ENCODE measurements around the gene TMEM43.

The TMEM43 gene

DNA sequence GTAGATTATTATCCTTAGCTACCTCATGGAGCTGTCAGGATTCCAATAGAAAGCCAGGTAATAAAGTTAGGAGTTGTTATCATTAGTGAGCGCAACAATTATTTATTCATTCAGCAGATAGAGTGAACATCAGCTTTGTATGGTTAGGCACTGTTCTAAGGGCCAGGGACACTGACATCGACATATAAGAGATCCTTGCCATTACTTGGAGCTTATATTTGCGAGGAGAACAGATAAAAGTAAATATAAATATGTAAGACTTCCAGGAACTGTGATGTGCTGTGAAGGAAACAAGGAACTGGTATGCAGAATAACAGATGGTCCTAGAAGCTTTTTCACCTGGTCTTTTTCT, 54.2 kb downstream of the TMEM43 start:
- no peak for DNase-seq

GRCh38 chr3:14179795-14180194, 54.9 kb downstream of the TMEM43 start:
- no peak for DNase-seq

- no peak for DNase-seq
These were observed 56.4 kb downstream of the TMEM43 start for GRCh38 chr3:14181253-14181652.

DNA sequence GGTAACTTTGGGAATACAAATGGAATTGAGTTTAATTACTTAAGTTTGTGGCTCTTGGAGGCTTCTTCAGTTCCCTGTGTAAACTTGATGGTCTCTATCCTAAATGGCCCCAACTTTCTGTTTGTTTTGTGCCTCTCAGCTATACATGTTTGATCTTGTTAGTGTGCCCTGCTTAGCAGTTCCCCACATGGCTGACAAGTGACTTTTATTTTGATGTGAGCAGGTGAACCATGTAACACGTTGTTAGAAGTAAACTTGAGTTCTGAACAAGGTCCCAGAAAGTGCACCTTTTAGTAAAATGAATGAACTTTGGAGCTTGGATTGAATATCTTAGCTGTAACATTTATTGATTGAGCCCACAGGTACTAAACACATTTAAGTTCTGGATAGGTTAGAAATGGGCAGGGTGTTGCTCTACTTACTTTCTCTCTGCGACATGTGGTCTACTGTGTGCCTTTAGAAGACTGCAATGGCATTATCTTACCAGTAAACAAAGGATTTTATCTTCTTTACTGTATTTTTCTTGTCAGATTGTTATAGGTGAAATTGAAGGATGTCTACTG, 58.2 kb downstream of the TMEM43 start:
- no peak for DNase-seq

- no peak for DNase-seq
These were observed 62.1 kb downstream of the TMEM43 start for GRCh38 chr3:14186854-14187458.

DNA sequence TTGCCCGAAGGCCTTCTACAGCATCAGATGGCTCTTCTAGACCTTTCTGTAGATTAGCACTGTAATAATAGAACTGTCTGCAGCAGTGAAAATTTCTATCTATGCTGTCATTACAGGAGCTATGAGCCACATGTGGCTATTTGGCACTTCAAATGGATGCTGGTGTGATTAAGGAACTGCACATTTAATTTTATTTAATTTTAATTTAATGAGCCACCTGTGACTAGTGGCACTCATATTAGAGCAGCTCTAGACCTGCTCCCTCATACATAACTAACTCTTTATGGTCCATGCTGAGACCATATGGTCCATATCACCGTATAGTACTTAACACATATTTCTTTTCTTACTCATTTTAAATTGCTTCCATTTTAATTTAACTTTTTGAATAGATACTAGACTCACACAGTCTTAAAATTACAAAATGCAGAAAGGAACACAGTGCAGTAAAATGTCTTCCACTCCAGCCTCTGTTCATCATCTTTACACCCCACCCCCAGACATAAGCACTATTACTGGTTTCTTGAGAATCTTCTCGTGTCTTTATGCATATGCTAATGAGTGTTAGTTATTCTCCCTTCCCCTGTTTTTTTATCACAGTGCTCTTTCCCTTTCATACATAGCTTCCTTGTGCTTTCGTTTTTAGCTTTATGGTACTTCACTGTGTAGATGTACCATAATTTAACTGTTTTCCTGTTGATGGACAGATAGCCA, 63.3 kb downstream of the TMEM43 start:
- no peak for DNase-seq

All from suppressor macrophage treated with lipopolysaccharide for 1 hour (primary cell).